ENCODE data around the gene MIEF2.
"Not testable (repeated sequence)": the region's sequence is repeated elsewhere in the genome, so short reads cannot be mapped to it uniquely, and the experiment has no call there.

The MIEF2 gene

DNA sequence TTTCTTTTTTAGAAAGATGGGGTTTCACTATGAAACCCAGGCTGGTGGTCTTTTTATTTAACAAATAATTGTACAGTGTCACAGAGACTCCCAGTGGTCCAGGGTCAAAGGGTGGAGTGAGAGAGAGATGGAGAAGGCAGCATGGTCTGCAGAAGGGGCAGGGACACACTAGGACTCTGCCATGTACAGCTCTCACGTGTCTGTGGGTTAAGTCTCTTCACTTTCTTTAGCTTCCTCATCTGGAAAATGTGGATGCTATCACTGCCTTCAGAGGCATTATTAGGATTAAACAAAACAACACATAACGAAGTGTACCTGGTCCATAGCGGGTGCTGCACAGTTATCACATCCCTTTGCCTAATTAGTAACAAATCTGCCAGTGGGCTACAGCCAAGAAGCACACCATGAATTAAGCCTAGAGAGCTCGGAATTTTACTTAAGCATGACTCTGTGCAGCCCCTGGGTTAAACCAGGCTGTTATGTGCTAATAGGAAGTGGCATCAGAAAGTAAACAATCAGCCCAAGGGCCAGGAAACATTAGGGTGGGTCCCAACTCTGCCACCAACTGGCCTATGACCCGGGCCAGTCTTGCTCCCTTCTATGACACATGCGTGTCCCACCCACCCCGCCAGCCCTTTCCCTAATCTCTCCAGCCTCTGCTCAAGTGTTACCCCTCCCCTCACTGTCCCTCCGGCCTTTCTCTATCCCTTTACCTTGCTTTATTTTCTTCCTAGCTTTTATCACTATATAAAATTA is 40.4 kb downstream of the MIEF2 start:
- no peak for FAIRE-seq

DNA sequence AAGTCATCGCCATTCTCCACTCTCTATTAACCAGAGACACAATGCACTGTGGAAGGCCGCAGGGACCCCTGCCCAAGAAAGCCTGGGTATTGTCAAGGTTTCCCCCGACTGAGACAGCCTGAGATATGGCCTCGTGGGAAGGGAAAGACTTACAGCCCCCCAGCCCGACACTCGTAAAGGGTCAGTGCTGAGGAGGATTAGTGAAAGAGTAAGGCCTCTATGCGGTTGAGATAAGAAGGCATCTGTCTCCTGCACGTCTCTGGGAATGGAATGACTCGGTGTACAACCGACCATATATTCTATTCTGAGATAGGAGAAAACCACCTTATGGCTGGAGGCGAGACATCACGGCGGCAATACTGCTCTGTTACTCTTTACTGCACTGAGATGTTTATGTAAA is 42.7 kb downstream of the MIEF2 start:
- FAIRE-seq, result not testable (repeated sequence)

DNA sequence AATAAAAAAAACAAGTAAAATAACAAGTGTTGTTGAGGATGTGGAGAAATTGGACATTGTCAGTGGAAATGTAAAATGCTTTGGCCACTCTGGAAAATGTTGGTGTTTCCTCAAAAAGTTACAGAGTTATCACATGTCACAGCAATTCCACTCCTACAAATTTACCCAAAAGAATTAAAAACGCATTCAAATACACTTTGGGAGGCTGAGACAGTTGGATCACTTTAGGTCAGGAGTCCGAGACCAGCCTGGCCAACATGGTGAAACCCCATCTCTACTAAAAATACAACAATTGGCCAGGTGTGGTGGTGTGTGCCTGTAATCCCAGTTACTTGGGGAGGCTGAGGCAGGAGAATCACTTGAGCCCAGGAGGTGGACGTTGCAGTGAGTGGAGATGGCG is 48.7 kb downstream of the MIEF2 start:
- no peak for FAIRE-seq

DNA sequence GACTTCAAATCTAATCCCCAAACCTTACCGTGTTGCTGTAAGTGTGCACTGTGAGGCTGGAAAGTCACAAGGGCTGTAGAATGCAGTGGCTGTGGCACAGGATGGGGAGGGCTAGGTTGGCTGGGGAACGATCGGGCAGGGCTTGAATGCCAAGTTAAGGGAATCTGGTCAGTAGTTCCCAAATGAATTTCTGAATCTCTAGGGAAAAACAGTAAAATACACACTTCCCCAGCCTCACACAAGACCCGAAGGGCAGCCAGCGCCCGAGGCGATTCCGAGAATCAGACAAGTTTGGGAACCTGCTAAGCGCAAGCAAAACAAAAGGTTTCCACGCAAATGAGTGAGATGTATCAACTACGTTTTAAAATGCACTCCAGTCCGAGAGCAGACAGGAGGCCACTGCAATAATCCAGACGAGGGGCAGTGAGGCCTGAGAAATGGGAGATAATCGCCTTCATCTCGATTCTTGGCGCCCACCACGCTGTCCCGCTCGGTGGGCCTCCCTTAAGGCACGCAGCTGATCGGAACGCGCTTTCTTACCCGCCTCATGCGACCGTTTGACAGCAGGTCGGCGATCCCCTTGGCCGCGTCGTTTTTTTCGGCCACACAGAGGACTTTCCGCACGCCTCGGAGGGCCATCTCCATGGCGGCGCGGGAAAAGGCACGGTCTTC is 53.7 kb downstream of the MIEF2 start:
- FAIRE-seq, result no peak

DNA sequence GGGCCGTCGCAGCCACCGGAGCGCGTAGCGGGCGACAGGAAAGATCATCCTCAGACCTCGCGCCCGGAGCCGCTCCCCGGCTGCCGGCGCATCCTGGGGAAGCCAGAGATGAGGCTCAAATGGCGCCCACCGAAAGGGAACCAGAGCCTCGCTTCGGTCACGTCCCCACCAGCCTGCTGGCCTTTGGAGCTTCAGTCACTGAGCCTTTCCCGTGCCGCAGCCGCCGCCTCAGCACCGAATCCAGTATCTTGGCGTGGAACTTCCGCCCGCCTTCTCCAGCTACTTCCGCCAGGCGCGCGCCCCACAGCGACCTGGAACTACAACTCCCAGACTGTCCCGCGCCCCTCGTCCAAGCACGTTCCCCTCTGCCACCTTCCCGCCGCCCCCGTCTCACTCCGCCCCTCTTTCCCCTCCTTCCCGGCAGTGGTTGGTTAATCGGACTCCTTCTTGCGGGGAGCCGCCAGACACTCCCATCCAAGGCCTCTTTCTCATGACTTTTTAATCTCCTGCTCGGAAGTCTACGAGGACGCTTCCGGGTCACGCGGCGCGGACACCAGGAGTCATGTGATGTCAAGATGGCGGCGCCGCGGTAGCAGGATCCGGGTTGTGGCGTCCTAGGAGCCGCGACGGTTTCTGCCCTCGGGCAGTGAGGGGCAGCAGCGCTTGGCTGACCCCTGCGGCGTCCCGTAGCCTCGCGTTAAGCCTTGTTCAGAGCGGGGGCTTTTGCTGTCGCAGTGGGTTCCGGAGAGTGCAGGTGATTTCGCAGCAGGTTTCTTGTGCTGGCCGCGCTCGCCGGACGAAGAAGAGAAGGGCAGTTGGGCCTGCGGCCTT is 54.5 kb downstream of the MIEF2 start, which contains the start of the genes SMCR8 and TOP3A:
Gene SMCR8 (plus strand): TSS at position 563 of the 831 bp plus-strand sequence. CDS start 497 bp downstream, outside the sequence.
Gene TOP3A (minus strand): TSS at position 264 of the 831 bp plus-strand sequence. CDS start 216 bp downstream, at position 48.
- peak; percentile 76 for FAIRE-seq

DNA sequence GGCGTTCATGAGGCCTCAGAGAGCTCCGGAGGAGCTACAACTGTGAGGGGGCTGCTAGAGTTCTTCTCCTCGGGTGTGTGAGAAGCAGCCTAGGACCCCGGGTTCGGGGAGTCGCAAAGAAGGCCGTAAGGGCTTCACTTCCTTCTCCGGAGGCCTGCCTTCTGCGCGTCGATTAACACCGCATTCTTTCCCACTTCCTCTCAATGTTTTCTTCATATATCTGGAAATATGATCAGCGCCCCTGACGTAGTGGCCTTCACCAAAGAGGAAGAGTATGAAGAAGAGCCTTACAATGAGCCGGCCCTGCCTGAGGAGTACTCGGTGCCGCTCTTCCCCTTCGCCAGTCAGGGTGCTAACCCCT is 55.1 kb downstream of the MIEF2 start:
- FAIRE-seq, result no peak

DNA sequence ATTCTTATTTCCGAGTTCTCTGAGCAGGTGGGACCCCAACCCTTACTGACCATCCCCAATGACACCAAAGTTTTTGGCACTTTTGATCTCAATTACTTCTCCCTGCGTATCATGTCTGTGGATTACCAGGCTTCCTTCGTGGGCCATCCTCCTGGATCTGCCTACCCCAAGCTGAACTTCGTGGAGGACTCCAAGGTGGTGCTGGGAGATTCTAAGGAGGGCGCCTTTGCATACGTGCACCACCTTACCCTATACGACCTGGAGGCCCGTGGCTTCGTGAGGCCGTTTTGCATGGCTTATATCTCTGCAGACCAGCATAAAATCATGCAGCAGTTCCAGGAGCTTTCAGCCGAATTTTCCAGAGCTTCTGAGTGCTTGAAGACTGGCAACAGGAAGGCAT is 55.5 kb downstream of the MIEF2 start:
- no peak for FAIRE-seq

Data from islet of Langerhans (tissue), 1 donor.